ENCODE measurements around the gene MROH7. TPM values are rescaled to one million over a fixed set of nuclear protein-coding genes. Genes with fewer than 3 reads are reported as not detected.

The MROH7 gene
- total RNA-seq, 2 experiments from 2014 or later, result 0.05 to 0.23 TPM

DNA sequence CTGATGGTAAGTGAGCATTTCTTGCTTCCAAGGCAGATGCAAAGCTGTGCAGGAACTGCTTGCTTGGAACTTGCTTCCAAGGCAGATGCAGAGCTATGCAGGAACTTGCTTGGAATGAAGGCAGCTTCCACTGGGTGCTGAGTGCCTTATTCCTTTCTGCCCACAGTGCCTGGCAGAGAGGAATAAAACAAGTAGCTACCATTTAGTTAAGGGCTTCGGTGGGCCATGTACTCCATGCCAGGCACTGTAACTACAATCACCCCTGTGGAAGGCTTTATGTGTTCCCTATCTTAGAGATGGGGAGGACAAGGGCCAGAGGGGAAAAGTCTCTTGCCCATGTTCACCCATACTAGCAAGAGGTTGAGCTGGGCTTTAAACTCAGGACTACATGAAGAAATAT is 8.3 kb downstream of the MROH7 start:
- no peaks in the 10 kb centered on the region for H3K9me3 Mint-ChIP-seq
- no peaks in the 10 kb centered on the region for H3K36me3 Mint-ChIP-seq (ENCODE audit: low read depth)
- no peaks in the 10 kb centered on the region for H3K4me1 Mint-ChIP-seq
- POLR2A ChIA-PET, result no interaction called here
- peaks cover 20% of the 10 kb centered on the region for H3K27me3 Mint-ChIP-seq
- DNase-seq, result no peak
- no peak overlapping the region for H3K4me3 Mint-ChIP-seq
- no peak overlapping the region for H3K27ac Mint-ChIP-seq
- CTCF ChIA-PET, result no interaction called here

DNA sequence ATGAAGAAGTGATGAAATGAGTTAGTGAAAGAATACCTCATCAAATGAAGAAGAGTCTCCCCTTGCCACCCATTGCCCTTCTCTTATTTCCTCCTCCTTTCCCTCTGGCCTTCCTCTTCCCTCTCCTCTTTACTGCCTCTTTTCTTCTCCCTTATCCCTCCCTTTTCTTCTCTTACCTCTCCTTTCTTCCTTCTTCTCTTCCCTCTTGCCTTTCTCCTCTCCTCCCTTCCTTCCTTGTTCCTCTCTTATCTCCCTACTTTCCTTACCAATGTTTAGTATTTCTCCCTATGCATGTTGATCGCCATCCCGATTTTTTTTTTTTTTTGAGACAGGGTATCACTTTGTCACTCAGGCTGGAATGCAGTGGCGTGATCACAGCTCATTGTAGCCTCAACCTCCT is 8.8 kb downstream of the MROH7 start:
- no peak overlapping the region for H3K4me3 Mint-ChIP-seq
- ChIA-PET CTCF (no interaction called here), POLR2A (no interaction called here)
- H3K36me3 Mint-ChIP-seq (ENCODE audit: low read depth), result no peaks in the 10 kb centered on the region
- no peaks in the 10 kb centered on the region for H3K9me3 Mint-ChIP-seq
- H3K27me3 Mint-ChIP-seq, result peaks cover 20% of the 10 kb centered on the region
- no peak overlapping the region for H3K27ac Mint-ChIP-seq
- no peaks in the 10 kb centered on the region for H3K4me1 Mint-ChIP-seq
- DNase-seq, result no peak

DNA sequence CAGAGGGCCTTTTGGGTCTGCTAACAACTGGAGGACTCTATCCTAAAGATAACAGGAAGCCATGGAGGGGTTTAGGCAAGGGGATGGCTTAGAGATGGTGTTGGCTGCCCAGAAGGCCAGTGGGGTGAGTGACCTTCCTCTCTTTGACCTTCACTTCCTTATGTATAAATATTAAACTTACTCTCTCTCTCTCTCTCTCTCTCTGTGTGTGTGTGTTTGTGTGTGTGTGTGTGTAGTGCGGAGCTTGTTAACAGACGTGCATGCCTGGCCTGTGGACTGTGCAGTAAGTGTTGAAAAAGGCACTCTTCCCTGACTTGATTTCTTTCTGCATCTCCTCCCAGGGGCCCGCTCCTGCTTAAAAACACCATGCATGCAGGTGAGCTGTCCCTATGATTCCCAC is 10.0 kb downstream of the MROH7 start:
- CTCF ChIA-PET, result no interaction called here
- DNase-seq, result no peak
- H3K9me3 Mint-ChIP-seq, result no peaks in the 10 kb centered on the region
- H3K4me3 Mint-ChIP-seq, result no peak overlapping the region
- peaks cover 19% of the 10 kb centered on the region for H3K27me3 Mint-ChIP-seq
- no peaks in the 10 kb centered on the region for H3K4me1 Mint-ChIP-seq
- POLR2A ChIA-PET, result no interaction called here
- H3K36me3 Mint-ChIP-seq (ENCODE audit: low read depth), result no peaks in the 10 kb centered on the region
- no peak overlapping the region for H3K27ac Mint-ChIP-seq

DNA sequence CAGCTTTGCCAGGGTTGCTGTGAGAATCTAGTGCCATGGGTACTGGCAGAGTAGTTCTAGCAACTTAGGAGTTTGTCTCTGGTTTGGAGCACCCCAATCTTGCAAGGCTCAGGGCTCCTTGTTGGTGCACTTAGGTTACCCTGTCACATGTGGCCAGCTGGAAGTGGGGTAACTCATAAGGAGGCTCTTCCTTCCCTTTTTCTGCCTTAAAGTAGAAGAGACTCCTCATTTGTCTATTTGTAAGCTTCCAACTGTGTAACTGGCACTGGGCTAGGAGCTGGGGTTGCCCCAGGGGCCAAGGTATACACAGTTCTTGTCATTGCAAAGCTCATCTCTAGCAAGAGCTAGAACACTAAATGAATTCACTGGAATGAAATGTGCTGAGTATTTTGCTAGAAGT is 10.6 kb downstream of the MROH7 start:
- H3K4me1 Mint-ChIP-seq, result no peaks in the 10 kb centered on the region
- no peaks in the 10 kb centered on the region for H3K36me3 Mint-ChIP-seq (ENCODE audit: low read depth)
- peaks cover 18% of the 10 kb centered on the region for H3K27me3 Mint-ChIP-seq
- ChIA-PET POLR2A (no interaction called here), CTCF (no interaction called here)
- no peak overlapping the region for H3K4me3 Mint-ChIP-seq
- no peaks in the 10 kb centered on the region for H3K9me3 Mint-ChIP-seq
- no peak for DNase-seq
- no peak overlapping the region for H3K27ac Mint-ChIP-seq

DNA sequence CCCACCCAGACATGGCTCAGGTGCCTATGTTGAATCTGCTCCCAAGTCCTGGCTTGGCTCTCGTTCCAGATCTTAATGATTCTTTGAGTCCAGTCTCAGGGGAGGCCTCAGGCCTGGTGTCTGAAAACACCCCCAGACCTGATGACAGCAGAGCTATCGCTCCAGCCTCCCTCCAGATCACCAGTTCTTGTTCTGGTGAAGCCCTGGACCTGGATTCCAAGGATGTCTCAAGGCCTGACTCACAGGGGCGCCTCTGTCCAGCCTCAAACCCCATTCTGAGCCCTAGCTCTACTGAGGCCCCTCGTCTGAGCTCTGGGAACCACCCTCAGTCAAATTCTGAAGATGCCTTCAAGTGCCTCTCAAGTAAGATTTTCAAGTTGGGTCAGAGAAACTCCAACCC is 11.4 kb downstream of the MROH7 start:
- Mint-ChIP-seq H3K27ac (no peak overlapping the region), H3K27me3 (peaks cover 20% of the 10 kb centered on the region), H3K4me1 (no peaks in the 10 kb centered on the region), H3K9me3 (peaks cover 2% of the 10 kb centered on the region), H3K36me3 (ENCODE audit: low read depth) (no peaks in the 10 kb centered on the region), H3K4me3 (no peak overlapping the region)
- ChIA-PET CTCF (no interaction called here), POLR2A (interaction anchor here (0.7 kb wide), 1 partner anchor 267 kb away, joined by 3 read pairs; no protein-coding TSS in a partner anchor)
- no peak for DNase-seq

DNA sequence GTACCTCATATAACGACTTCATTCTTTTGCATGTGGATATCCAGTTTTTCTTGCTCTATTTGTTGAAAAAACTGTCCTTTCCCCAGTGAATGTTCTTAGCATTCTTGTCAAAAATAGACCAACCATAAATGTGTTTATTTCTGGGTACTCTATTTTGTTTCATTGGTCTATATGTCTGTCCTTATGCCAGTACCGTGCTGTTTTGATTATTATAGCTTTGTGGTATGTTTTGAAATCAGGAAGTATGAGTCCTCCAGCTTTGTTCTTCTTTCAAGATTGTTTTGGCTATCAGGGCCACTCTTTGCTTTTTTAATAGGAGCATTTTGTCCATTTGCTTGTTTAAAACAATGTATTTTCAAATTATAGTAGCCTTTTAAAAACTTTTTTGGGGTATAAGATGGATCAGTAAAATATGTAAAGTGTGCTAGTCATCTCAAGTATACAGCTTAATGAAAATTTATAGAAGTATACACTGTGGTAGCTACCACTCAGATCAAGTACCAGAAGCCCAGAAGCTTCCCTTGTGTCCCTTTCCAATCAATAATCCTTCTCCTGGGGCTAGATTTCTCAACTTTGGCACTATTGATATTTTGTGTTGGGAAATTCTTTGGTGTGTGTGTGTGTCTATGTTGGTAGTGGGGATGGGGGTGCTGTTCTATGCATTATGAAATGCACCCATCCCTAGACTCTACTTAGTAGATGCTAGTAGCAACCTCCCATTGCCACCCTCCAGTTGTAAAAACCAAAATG is 16.8 kb downstream of the MROH7 start:
- ChIA-PET POLR2A (no interaction called here), CTCF (no interaction called here)
- Mint-ChIP-seq H3K4me3 (no peak overlapping the region), H3K4me1 (no peaks in the 10 kb centered on the region), H3K36me3 (ENCODE audit: low read depth) (no peaks in the 10 kb centered on the region), H3K27ac (no peak overlapping the region), H3K9me3 (peaks cover 8% of the 10 kb centered on the region), H3K27me3 (peaks cover 6% of the 10 kb centered on the region)
- DNase-seq, result no peak

DNA sequence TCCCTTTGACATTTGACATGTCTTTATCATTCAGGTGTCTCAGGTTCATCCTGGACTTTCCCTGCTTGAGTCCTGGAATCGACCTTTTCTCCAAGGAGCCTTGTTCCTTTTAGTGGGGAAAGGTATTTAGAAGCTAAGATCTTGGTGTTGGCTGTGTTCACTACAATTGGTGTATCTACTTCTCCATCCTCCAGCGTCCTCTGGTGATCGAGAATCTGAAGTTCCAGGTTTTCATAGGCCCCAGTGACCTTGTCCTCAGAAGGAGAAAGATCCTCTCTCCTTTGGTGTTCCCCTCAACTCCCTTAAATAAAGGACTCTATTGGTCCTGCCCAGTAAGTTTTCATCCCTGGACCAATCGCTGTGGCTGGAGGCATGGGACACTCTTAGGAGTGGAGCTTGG is 22.1 kb downstream of the MROH7 start:
- H3K9me3 Mint-ChIP-seq, result no peaks in the 10 kb centered on the region
- H3K36me3 Mint-ChIP-seq (ENCODE audit: low read depth), result no peaks in the 10 kb centered on the region
- DNase-seq, result no peak
- H3K27me3 Mint-ChIP-seq, result peaks cover 3% of the 10 kb centered on the region
- H3K4me1 Mint-ChIP-seq, result no peaks in the 10 kb centered on the region
- H3K4me3 Mint-ChIP-seq, result no peak overlapping the region
- no peak overlapping the region for H3K27ac Mint-ChIP-seq
- ChIA-PET CTCF (no interaction called here), POLR2A (interaction anchor here (1.1 kb wide), 1 partner anchor 137 kb away, joined by 3 read pairs; the partner anchor contains the start of gene TTC22)

DNA sequence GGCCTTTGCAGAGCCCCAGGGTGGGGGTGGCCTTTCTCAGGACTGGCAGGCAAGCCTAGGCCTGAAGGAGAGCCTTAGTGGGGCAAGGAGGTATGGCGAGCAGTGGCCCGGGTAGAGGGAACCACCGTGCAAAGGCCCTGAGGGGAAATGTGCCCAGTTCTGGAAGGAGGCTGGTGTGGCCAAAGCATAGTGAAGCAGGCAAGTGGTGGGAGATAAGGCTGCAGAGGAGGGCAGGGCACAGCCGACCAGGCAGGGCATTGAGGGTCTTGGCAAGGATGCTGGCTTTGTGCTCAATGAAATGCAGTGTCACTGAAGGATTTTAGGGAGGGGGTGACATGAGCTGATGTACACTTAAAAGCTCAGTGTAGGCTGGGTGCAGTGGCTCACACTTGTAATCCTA is 22.8 kb downstream of the MROH7 start:
- Mint-ChIP-seq H3K36me3 (ENCODE audit: low read depth) (no peaks in the 10 kb centered on the region), H3K27ac (no peak overlapping the region), H3K27me3 (peaks cover 3% of the 10 kb centered on the region), H3K4me1 (no peaks in the 10 kb centered on the region), H3K4me3 (no peak overlapping the region), H3K9me3 (no peaks in the 10 kb centered on the region)
- no peak for DNase-seq
- ChIA-PET POLR2A (interaction anchor here (1.1 kb wide), 1 partner anchor 137 kb away, joined by 3 read pairs; the partner anchor contains the start of gene TTC22), CTCF (no interaction called here)

DNA sequence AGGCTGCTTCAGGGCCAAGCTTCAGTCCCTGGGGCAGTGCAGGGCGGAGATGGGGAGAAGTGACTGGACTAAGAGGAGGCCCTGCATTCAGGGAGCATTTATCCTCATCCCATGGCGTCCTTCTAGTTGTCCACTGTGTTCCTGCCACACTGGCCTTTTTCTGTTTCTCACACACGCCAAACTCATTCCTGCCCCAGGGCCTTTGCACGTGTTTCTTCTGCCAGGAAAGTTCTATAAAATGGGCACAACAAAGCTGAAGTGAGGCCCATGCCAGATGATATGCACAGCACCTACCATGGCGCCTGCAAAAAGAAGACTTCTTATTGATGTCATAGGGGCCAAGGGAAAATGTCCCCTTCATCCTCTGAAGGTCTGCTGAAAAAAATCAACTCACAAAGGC is 24.3 kb downstream of the MROH7 start:
- DNase-seq, result no peak
- H3K4me3 Mint-ChIP-seq, result no peak overlapping the region
- no peaks in the 10 kb centered on the region for H3K36me3 Mint-ChIP-seq (ENCODE audit: low read depth)
- POLR2A ChIA-PET, result no interaction called here
- CTCF ChIA-PET, result no interaction called here
- no peak overlapping the region for H3K27ac Mint-ChIP-seq
- peaks cover 2% of the 10 kb centered on the region for H3K27me3 Mint-ChIP-seq
- no peaks in the 10 kb centered on the region for H3K9me3 Mint-ChIP-seq
- H3K4me1 Mint-ChIP-seq, result no peaks in the 10 kb centered on the region

DNA sequence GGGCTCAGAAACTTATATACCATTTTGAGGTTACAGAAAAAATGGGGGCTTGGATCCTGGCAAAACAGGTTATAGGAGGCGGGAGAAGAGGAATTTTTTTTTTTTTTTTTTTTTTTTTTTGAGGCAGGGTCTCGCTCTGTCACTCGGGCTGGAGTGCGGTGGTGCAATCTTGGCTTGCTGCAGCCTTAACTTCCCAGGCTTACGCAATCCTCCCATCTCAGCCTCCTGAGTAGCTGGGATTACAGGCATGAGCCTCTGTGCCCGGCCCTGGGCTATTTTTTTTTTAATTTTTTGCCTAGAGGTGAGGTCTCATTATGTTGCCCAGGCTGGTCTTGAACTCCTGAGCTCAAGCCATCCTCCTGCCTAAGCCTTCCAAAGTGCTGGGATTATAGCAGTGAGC is 24.7 kb downstream of the MROH7 start:
- Mint-ChIP-seq H3K36me3 (ENCODE audit: low read depth) (no peaks in the 10 kb centered on the region), H3K27ac (no peak overlapping the region), H3K4me3 (no peak overlapping the region), H3K27me3 (peaks cover 2% of the 10 kb centered on the region), H3K4me1 (no peaks in the 10 kb centered on the region), H3K9me3 (no peaks in the 10 kb centered on the region)
- ChIA-PET CTCF (interaction anchor here (0.7 kb wide), 1 partner anchor 690 kb away, joined by 4 read pairs; no protein-coding TSS in a partner anchor), POLR2A (no interaction called here)
- no peak for DNase-seq

DNA sequence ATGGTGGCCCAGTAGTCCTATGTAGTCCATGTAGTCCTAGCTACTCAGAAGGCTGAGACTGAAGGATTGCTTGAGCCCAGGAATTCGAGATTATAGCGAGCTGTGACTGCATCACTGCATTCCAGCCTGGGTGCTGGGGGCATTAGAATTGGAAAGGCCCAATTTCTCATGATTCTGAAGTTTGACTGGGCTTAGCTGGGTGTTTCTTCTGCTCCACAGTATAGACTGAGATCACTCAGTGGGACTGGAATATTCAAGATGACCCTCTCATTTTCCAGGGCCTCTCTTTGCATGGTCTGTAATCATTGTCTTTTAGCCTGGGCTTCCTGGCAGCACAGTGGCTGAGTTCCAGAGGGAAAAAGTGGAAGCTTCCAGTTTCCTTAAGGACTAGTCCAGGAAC is 26.2 kb downstream of the MROH7 start:
- Mint-ChIP-seq H3K27ac (no peak overlapping the region), H3K9me3 (no peaks in the 10 kb centered on the region), H3K4me1 (peaks cover 14% of the 10 kb centered on the region), H3K36me3 (ENCODE audit: low read depth) (no peaks in the 10 kb centered on the region), H3K4me3 (no peak overlapping the region), H3K27me3 (peaks cover 2% of the 10 kb centered on the region)
- CTCF ChIA-PET, result interaction anchor here (1.1 kb wide), 1 partner anchor 142 kb away, joined by 3 read pairs; no protein-coding TSS in a partner anchor
- DNase-seq, result no peak
- POLR2A ChIA-PET, result no interaction called here

DNA sequence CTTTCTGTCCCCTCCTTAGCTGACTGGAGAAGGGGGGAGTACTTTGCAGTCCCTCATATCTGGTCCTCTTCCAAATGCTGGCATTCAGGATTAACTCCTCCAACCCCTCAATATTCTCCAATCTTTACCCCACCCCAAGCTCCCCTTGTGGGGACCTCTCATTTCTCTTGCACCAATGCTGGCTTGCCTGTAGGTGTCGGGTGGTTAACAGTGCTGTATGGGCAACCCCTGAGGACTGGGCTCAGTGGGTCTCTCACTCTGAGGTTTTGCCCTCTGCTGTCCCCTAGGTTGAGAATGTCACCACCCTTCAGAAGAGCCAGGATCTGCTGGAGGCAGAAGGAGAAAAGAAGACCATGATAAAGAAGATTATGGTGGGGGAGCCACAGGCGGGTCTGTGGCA is 27.0 kb downstream of the MROH7 start:
- CTCF ChIA-PET, result no interaction called here
- DNase-seq, result no peak
- H3K4me1 Mint-ChIP-seq, result peaks cover 18% of the 10 kb centered on the region
- H3K4me3 Mint-ChIP-seq, result no peak overlapping the region
- no peak overlapping the region for H3K27ac Mint-ChIP-seq
- peaks cover 4% of the 10 kb centered on the region for H3K27me3 Mint-ChIP-seq
- no peaks in the 10 kb centered on the region for H3K36me3 Mint-ChIP-seq (ENCODE audit: low read depth)
- POLR2A ChIA-PET, result no interaction called here
- H3K9me3 Mint-ChIP-seq, result no peaks in the 10 kb centered on the region

DNA sequence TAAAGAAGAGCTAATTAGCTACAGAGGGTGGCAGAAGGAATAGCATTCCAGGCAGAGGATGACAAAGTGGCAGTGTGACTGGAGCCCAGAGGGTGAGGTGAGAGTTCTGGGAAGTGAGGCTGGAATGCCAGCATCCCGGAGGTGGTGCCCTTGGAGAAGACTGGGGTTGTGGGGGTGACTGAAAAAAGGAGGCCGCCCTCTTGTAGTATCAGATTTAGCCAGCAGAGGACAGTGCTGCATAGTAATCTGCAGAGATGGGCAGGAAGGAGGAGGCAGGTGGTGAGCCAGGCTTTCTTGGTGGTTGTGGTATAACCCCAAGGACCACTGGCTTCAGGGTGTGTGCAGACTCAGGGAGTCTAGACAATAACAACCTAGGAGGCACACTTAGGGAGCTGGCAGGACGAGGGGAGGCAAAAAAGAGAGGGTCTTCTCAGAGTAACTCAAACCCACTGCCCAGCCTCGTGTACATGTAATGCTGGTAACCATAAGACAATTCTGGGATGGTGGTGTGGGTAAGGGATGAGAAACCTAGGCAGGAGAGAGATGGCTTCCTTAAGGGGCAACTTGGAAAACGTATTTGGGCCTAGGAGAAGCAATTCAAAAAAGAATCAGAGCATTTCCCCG is 30.5 kb downstream of the MROH7 start:
- Mint-ChIP-seq H3K4me3 (no peak overlapping the region), H3K4me1 (peaks cover 18% of the 10 kb centered on the region), H3K36me3 (ENCODE audit: low read depth) (no peaks in the 10 kb centered on the region), H3K27me3 (peaks cover 5% of the 10 kb centered on the region), H3K9me3 (no peaks in the 10 kb centered on the region), H3K27ac (no peak overlapping the region)
- DNase-seq, result peak; percentile 85
- CTCF ChIA-PET, result interaction anchor here (0.6 to 2.8 kb wide), 15 partner anchors 24 to 275 kb away, joined by 3 to 17 read pairs (median 4); partner anchors contain the start of genes DHCR24, TTC22 and TTC4
- POLR2A ChIA-PET, result interaction anchor here (0.9 kb wide), 1 partner anchor 140 kb away, joined by 3 read pairs; no protein-coding TSS in a partner anchor
